ENCODE results near the gene TENM4.
A peak's percentile ranks its signal among the peaks of the same experiment; 100 is the strongest.
"Not testable (repeated sequence)": the region's sequence is repeated elsewhere in the genome, so short reads cannot be mapped to it uniquely, and the experiment has no call there.

TENM4 gene

DNA sequence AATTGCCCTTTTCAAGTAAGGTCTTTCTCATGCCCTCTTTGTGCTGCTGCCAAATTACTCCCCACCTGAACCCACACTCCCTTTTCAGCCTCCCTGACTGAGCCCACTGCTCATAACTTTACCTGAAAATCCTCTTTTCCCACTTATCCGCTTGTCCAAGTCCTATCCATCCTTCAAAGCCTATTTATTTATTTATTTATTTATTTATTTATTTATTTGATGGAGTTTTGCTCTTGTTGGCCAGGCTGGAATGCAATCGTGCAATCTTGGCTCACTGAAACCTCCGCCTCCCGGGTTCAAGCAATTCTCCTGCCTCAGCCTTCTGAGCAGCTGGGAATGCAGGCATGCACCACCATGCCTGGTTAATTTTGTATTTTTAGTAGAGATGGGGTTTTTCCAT is 613.5 kb downstream of the TENM4 start:
- not testable (repeated sequence) for DNase-seq

DNA sequence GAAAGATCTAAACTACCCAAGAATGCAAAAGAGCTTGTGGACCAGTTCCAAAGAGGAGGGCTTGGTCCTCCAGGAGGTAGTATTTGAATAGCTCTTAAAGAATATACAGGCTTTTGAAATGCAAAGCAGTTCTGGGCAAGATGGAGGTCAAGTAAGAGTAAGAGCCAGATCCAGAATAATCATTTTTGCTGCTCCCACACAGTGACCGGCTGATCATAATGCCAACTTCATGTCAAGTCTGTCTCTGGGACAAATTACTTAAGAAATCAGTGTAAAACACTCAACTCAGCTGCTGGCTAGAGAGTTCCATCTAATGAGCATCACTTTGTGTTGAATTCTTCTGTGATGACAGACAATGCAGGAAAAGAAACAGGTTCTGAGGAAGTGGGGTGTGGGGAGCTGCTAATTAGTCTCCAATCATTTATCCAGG is 615.2 kb downstream of the TENM4 start:
- DNase-seq, result no peak

DNA sequence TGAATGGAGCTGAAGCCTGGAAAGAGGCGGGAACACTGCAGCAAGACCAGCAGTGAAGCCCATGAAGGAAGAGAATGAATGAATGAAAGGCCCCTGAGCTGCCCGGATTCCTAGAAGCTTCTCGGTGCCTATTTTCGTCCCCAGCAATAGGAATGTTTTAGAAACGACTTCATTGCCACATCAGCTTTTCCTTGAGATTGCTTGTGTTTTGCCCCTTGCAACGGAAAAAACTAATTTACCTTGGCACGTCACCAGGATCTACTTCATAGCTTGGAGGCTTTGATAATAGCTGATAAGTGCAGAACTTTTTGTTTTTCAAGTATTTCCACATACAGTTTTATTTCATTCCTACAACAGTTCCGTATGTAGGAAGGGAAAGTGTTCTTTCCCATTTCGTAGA is 617.2 kb downstream of the TENM4 start:
- no peak for DNase-seq

DNA sequence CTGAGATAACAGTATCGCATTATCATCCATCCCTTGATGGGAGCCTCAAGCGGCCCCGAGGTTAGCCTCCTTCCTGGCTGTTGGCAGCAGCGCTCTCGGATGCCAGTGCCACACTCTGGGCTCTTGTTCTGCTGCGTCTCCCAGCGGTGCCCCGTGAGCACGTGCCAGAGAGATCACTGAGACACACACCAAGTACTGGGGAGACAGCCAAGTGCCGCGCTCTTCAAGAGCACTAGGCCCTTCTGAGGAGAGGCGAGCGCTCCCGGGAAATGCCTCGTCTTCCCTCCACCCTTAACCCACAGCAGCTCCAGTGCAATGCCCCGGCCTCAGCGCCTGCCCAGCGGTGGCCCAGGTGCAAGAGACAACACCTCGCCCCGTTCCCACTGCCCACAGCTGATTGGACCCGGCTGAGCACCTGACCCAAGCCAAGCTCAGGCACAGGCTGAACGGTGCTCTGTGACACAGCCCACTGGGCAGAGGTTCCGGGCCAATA is 617.9 kb downstream of the TENM4 start:
- DNase-seq, result no peak

DNA sequence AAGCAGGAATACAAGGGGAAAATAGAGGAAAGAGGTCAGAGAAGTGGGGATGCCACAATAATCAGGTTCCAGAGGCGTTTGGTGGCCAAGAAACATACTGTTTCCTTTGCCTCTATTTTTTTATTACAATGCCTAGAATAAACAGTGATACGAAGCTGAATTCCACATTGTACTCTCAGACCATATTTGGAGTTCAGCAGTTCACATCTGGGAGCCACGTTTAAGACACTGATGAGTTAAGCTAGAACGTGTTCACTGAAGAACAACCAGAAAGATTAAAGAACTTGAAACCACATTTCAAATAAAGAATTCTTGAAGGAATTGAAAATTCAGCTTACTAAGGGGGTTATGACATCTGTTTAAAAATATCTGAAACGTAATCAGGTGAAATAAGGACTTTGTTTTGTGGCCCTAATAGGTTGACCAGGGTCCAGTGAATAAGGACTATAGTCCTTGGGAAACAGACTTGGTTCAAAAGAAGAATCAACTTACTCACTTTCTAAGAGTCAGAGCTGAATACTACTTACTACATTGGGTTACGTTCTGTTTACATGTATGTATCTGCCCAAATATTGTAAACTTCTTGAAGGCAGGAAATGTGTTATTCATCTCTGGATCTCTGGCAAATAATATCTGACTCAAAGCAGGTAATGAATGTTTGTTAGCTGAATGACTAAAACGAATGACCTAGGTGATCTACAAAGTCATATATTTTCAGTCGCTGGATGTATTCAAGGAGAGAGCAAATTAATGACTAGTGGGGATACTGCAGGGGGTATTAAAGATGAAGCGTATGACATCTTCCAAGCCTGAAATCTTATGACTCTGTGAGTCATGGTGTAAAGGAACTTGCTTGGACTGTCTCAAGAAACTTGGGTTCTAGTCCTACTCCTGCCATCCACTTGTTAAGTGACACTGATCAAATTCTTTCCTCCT is 619.2 kb downstream of the TENM4 start:
- no peak for DNase-seq

DNA sequence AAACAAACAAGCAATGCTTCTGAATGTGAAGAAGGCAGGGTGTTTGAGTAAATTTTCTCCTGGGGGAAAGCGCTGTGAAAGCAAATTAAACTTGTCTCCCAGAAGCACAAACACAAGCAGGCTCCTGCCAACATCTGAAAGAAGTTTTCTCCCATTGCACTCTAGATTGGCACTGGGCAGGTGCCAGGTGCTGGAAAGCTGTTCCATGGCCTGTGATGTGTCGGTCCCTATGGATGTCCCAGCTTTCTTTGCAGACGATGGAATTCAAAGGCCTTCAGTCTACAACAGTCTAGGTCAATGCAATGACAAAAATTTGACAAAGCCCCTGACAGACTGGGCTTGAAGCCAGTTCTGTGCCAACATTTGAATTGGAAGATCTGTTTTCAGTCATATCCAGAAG is 620.1 kb downstream of the TENM4 start:
- no peak for DNase-seq

DNA sequence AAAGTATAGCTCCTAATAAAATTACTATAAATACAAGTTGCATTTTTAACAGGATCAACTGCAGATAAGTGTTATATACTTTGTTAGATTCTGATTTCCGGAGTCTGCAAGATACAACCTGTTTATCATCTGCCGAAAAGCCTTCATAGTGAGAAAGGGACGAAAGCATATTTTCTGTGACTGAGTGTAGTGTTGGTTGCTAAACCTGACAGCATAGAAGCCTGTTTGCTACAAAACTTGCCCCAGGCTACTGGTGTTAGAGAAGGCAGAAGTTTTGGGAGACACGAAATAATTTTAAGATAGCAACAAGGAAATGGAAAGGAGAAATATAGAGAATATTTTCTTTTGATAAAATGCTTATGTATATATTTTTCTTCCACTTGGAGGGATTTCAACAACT is 622.6 kb downstream of the TENM4 start:
- DNase-seq, result no peak

DNA sequence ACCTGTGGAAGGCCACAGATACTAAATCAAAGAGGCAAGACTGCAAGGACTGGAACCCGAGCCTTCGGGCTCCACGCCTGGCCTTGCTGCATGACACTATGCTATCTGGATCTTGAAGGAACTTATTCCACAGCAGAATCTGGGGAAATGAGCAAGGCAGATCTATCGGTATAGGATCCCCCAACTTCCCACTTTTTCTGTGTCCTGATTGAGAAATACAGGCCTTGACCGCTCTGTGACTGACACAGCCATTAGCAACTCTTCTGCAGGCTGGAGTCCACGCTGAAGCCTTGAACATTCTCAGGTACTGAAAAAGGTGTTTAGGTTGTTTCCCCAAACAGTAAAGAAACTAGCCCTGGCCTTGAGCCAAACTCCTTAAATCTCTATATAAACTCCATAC is 625.0 kb downstream of the TENM4 start:
- no peak for DNase-seq

DNA sequence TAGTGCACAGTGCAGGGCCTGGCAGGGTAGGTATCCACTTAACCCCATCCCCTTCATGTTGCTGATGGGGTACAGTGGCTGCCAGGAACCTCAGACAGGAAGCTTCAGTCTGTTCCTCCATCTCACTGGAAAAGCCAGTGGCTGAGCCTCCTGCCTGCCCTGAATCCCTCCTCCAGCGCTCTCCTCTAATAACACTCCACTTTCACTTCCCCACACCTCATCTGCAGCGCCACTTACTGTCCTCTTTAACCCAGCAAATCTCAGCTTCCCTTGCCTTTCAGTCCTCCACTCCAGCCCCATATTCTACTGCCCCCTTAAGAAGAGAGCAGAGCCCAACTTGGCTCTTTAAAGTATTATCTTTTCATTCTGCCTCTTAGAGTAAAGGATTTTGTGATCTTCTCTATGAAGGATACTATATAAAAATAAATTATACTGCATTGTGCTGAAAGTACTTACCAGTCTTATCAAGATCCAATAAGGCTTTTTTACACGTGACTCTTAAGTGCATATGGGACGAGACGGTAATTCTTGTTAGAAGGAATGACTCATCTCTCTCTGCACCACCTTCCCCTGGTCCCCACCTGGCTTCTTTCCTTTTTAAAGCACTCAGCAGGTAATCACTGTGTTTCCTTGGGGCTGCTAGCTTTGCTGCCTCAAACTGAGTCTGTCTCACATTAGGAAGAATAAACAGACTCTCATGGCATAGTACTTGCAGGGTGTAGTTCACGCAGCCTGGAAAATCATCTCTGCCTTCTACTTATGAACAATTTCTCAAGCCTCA is 628.1 kb downstream of the TENM4 start:
- DNase-seq, result no peak

DNA sequence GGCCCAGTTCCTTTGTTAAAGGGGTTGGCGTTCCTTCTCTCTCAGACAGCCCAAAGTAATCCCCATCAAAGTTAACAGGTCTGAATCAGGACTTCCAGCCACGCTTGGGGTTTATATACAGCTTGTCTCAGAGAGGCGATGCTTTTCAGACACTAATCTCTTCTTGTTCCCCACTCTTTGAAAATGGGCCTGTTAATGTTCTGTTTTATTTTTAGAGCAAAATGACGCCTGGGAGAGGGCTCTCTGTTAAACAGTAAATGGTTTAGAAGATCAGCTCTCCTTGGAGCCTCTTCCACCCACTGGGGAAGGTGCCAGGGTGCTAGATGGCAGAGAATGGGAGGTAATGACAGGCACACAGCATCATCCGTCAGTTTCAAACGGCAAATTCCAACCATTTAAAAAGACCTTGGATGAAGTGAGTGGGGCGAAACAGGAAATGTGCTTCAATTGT is 630.2 kb downstream of the TENM4 start:
- DNase-seq, result no peak

DNA sequence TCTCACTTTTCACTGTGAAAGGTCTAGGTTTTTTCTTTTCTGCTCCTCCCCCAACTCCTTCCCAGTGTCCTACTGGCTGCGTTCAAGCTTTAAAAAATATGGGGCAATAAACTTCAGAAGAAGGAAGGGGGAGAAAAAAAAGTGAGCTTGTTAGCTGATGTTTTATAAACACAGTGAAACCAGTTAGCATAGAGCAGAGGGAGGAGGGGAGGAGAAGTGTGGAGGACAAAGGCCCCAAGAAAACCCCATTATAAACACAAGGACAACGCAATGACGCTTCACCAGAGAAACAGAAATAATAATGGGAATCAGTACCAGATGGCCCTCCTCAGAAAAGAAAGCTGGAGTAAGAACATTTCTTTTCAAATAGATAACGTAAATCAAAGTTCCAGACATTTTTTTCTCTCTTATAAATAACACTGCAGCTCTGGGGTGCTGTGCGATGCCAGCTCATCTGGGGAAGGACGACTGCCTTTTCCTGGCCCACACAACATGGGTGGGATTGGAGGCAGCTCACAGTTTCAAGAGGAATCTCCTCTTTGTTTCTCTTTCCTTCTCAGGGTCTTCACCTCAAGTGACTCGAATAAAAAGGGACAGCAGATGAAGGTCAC is 630.8 kb downstream of the TENM4 start:
- no peak for DNase-seq

DNA sequence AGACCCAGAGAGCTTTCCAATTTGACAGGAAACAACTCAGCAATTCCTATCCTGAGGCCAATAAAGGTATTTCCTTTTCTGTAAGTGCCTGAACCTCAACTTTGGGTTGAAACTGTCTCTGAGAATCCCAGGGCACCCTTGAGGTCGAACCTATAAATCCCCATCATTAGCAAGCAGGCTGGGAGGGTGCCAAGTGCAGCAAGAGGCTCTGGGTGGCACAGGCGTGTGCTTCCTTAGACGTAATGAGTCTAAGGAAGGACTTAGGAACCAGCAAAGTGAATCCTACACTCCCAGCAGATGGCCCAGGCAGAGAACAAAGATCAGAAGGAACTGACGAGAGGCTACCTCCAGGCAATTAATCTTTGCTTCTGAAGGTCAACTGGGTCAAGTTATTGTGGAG is 631.9 kb downstream of the TENM4 start:
- no peak for DNase-seq

DNA sequence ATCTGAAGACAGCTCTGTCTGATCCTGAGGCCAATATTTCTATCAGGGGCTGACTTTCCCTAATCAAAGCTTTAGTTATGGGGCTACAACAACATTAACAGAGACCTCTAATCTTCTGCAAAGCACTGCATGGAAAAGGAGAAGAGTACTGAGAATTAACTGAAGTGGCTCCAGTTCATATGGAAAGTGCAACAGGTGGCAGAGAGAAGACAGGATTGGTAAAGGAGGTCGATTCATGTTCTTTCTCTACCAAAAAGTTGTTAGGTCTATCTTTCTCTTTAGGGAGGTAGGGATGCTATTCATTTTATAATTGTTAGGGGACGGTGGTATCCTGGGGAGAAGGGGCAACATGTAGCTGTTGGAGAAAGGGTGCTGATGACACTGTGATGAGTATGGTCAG is 633.5 kb downstream of the TENM4 start:
- no peak for DNase-seq

DNA sequence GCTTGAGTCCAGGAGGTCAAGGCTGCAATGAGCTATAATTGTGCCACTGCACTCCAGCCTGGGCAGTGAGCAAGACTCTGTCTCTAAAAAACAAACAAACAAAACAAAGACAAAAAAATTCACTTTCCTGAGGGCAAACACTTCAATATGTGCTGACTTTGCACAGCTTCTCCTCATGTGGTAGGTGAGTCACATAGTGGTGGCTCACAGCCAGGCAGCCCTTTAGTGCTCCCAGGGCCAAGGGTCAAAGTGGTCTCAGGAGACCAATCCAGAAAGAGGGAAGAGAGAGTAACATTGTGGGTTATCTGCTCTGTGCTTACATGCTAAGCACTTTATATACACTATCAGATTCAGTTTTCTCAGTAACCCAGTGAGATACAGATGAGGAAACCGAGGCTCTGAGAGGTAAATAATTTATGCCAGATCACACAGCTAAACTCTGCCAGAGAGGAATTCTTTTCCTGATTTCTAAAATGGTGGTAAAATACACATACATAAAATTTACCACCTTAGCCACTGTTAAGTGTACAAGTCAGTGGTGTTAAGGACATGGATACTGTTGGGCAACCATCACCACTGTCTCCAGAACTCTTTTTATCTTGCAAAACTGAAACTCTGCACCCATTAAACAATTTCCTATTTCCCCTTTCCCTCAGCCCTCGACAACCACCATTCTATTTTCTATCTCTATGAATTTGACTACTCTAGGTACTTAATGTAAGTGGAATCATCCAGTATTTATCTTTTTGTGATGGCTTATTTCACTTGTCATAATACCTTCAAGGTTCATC is 634.4 kb downstream of the TENM4 start:
- DNase-seq, result no peak

DNA sequence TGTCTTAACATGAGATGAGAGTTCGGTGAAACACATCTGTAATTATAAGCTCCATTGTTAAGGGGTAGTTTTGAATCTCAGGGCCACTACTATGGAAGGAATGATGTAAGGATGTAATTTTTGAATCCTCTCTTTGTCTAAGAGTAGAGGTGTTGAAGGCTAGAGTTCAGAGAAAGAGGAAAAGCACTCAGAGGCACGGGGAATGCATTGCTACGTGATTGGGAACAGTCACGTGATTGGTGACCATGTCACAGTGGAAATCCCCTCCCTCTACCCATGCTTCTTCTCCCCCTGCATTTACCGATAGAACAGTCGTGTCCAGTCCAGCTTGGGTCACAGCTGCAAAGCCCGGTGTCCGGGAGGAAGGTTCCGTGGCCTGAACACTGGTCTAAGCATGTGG is 635.8 kb downstream of the TENM4 start:
- no peak for DNase-seq

DNA sequence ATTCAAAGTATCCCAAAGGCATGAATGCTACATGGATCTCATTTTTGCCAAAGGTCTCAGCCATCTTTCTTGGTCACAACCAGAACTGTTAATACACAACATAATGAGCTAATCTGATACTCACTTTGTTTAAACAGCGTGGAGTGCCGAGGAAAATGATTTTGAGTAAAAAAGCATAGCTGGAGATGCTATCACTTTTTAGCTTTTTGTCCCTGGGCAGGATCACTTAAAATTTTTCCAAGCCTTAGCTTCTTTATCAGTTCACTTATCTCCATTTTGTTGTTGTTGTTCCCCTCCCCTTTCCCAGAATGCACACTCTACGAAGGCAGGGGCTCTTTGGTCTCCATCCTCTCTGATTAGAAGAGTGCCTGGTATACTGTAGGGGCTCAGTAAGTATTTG is 636.8 kb downstream of the TENM4 start:
- DNase-seq, result no peak

DNA sequence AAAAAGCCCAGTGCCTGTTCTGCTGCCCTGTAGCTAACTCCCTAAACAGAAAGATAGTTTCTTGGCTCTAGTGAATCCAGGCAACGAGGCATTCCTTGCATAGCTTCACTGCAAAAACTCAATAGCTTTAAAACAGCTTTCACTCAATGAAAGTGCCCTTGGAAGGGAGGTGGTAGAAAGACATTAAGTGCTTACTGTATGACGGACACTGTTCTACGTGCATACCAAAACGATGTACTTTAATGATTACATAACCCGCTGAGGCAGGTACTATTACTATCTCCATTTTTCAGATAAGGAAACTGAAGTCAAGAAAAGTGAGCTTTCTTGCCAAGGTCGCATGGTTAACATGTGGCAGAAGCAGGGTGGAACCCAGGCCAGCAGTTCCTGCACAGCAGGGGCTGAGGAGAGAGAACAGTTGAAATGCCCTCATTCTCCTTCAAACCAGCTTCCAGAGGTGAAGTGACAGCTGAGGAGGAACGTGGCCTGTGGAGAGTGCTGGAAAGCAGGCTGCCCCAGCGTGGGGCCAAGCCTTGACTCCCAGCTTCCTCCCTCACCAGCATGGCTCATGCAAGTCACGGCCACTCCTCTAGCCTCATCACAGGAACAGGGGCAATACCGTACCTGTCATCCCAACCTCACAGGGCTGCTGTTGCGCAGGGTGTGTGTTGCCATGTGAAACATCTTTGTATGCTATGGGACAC is 638.6 kb downstream of the TENM4 start:
- no peak for DNase-seq

DNA sequence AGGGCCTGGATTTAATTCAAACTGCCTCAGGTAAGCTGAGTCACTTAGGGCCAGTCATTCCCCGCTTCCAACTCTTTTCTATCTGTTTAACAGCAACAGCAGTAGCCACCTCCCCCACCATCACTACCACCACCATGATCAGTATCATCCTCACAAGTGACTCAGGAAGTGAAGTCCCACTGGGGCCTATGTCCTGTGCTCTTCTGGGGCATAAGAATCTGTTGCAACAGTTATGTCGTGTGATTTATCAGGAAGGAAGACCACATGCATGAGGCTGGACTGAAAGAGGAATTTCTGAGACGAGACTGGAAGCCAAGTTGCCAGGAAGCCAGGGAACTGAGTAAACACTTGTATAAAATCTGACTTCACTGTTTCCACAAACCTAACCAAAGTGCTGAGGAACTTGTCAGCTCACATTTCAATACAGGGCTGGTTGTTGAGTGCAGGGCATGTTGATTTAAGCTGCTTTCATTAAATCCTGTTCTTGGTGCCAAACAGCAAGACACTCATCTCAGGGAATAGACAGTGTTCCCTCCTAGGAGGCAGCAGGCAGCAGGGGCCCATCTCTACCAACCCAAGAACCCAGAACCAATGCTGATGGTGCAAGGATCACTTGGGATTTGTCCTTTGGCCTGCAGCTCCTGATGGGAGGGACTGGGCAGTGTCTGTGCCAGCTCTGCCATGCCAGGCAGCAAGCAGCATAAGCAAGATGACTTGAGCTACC is 639.5 kb downstream of the TENM4 start:
- DNase-seq, result no peak

DNA sequence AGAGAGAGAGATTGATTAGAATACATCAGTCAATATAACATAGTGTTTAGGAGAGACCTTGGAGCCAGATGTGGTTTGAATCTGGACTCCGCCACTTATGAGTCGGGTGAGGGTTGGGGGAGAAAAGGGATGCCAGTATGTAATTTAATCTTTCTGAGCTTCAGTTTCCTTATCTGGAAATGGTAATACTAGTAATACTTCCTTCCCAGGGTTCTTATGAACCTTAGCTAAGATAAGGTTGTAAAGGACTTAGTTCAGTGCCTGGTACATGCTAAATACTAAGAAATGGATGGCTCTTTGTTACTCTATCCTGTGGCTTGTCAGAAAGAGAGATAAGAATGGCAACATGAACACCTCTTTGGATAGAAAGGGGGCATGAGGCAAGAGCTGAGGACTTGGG is 640.1 kb downstream of the TENM4 start:
- DNase-seq, result no peak

DNA sequence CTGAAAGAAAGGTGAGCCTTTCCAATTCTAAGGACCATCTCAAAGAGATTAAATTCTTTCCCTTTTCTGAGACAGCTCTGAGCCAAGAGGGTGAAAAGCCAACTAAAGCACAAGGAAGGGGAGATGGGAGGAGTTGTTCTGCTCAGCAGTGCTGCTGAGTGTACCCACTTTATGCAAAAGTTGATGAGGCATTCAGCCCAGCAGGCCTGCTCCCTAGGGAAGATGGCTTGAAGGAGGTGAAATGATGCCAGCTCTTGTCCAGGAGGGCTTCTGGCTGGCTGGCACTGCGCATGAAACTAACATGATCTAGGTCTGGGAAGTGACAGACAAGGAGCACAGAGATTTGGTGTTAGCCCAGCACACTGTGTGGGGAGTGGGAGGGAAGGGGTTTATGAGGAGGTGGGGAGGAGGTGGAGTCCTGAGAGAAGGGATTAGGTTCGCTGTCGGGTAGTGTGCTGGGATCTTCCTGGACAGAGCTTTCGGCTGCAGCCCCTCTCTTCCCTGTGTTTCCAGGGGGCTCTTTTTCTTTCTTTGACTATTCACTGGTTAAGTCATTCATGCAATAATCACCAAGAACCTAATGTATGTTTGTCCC is 640.6 kb downstream of the TENM4 start:
- DNase-seq, result no peak

DNA sequence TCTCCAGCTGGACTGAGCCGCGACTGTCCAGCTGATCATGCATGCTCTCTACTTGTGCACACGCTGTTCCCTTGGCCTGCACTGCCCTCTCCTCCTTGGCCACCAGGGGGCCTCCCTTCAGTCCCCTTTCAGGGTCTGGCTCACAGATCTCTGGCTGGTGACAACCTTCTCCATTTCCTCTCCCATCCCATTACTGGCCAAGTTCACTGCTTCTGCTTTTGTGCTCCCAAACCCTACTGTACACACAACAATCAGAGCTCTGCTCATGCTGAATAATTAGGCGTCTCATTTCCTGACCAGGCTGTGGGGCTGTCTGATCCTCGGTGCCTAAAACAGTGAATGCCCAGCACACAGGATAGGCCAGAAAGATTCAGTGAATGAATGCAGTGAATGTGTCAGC is 642.2 kb downstream of the TENM4 start:
- DNase-seq, result peak; percentile 25

All from KG1 (cell line).